Colonic mucosa (tissue), 4 donors: ENCODE measurements around the gene AP1AR. TPM values are rescaled to one million over a fixed set of nuclear protein-coding genes. Genes with fewer than 3 reads are reported as not detected.
"Not testable (repeated sequence)": the region's sequence is repeated elsewhere in the genome, so short reads cannot be mapped to it uniquely, and the experiment has no call there.

Source experiments
- DNase-seq: peaks from one replicate; pipeline ENCODE4 v3.0.0-alpha.2; 2020
- H3K27ac ChIP-seq: fragments of 200-600 bp; one replicate; pipeline ENCODE4 v1.8.0; 2021
- H3K27me3 ChIP-seq: fragments of 200-600 bp; one replicate; pipeline ENCODE4 v1.8.0; 2021
- H3K36me3 ChIP-seq: fragments of 200-600 bp; one replicate; pipeline ENCODE4 v1.8.0; 2021
- H3K4me1 ChIP-seq: fragments of 200-600 bp; one replicate; pipeline ENCODE4 v1.8.0; 2021; ENCODE audit warnings: mild to moderate bottlenecking
- H3K4me3 ChIP-seq: fragments of 200-600 bp; one replicate; pipeline ENCODE4 v1.8.0; 2021
- H3K9ac ChIP-seq, 2 donors: one replicate each; pipeline ENCODE4 v1.7.0; 2013; ENCODE audit warnings: control low read depth in 2 of 2, low read depth in 2 of 2, low read length in 2 of 2
- H3K9me3 ChIP-seq: fragments of 200-600 bp; one replicate; pipeline ENCODE4 v1.8.0; 2021
- intact Hi-C: fragments of 100-400 bp; cut with DNase I; formaldehyde crosslinking; loops from one replicate; pipeline ENCODE4 v1.14.1; 2022
- total RNA-seq, 2 donors: library from RNA; stranded (reverse); fragmentation: NEBNext Ultra II Directional in 1 of 2; extraction: Animal tissue kit (Norgen Biotek cat#: 25700) in 1 of 2; gene quantifications; one replicate each; pipeline ENCODE4 v1.2.1, GENCODE V29; 2021
- TF ChIP-seq, protein P1 (sequence below): fragments of 200-600 bp; IDR thresholded peaks from one replicate; pipeline ENCODE4 v1.8.0; 2022; ENCODE audit warnings: antibody characterized with exemption, mild to moderate bottlenecking
- donor health status: healthy.
- donor health status: DM: no; HTN: no; CAD: no.
- donor health status: DM: no; HTN: no; CAD: no.

The AP1AR gene
- total RNA-seq, 2 donors from 2014 or later: 27.9 to 42.4 TPM

DNA sequence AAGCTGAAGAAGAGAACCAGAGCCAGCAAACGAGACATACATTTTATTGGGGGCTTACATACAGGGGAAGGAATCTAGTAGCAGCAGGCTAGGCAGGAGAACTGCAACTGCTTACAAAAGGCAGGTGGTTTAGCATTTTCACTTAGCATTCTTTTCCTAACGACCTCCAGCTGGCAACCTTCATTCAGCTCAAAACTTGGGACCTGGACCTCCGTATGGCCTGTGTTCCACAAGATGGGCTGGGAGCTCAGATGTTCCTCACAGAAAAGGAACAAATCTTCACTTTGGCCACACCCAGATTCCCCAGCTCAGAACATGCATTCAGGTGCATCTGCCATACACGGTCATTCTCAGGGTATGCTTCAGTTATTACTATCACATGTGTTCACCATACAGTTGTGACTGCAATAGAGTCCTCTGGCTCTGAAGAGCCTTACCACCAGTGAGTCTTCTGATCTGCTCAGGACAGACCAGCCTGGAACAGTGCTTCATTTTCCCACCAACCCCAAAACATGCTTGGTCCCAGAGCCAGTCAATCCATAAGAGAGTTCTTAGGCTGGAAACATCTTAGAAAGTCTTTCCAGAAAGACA lies 29.6 kb upstream of the AP1AR start:
- Histone ChIP-seq H3K27me3 (no peaks in the 10 kb centered on the region), H3K4me3 (no peak overlapping the region), H3K36me3 (no peaks in the 10 kb centered on the region), H3K4me1 (no peaks in the 10 kb centered on the region), H3K9ac (no peak overlapping the region), H3K9me3 (no peaks in the 10 kb centered on the region), H3K27ac (no peak overlapping the region)
- intact Hi-C loops: no loop called here
- TF ChIP-seq, protein P1, sequence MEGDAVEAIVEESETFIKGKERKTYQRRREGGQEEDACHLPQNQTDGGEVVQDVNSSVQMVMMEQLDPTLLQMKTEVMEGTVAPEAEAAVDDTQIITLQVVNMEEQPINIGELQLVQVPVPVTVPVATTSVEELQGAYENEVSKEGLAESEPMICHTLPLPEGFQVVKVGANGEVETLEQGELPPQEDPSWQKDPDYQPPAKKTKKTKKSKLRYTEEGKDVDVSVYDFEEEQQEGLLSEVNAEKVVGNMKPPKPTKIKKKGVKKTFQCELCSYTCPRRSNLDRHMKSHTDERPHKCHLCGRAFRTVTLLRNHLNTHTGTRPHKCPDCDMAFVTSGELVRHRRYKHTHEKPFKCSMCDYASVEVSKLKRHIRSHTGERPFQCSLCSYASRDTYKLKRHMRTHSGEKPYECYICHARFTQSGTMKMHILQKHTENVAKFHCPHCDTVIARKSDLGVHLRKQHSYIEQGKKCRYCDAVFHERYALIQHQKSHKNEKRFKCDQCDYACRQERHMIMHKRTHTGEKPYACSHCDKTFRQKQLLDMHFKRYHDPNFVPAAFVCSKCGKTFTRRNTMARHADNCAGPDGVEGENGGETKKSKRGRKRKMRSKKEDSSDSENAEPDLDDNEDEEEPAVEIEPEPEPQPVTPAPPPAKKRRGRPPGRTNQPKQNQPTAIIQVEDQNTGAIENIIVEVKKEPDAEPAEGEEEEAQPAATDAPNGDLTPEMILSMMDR: no peak
- no peak for DNase-seq

DNA sequence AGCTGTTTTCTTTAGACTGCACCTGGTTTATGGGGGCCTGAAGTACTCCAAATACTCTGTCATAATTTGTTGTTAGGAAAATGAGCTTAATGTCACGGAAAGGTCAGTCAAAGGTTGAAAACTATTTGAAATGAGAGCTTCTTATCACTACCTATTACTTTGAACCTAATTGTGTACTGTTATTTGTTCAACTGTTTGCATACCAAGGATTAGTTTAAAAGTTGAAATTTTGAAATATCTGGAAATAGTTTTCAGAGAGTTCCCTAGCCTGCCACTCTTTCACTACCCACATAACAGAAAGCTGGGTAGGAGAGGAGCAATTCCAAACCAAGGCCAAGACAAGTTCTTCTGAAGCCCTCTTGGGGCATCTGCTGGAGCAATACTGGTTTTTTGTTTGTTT lies 28.0 kb upstream of the AP1AR start:
- Histone ChIP-seq H3K9ac (no peak overlapping the region), H3K27me3 (no peaks in the 10 kb centered on the region), H3K9me3 (no peaks in the 10 kb centered on the region), H3K4me1 (no peaks in the 10 kb centered on the region), H3K27ac (no peak overlapping the region), H3K36me3 (no peaks in the 10 kb centered on the region), H3K4me3 (no peak overlapping the region)
- TF ChIP-seq, protein P1: no peak
- intact Hi-C loops: no loop called here
- no peak for DNase-seq

DNA sequence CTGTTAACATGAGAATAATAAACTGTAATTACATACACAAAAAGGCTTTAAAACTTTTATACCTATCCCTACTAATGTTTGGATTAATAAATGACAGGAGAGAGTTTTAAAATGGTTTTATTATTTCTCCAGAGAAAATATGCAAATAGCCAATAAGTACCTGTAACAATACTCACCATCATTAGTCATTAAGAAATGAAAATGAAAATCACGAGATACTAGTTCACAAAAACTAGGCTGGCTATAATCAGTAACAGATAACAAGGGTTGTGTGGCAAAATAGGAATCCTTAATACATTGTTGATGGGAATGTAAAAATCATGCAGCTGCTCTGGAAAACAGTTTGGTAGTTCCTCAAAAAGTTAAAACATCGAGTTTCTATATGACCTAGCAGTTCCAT lies 25.2 kb upstream of the AP1AR start:
- Histone ChIP-seq H3K27me3 (no peaks in the 10 kb centered on the region), H3K9ac (no peak overlapping the region), H3K36me3 (no peaks in the 10 kb centered on the region), H3K4me3 (no peak overlapping the region), H3K9me3 (no peaks in the 10 kb centered on the region), H3K27ac (no peak overlapping the region), H3K4me1 (no peaks in the 10 kb centered on the region)
- TF ChIP-seq, protein P1: no peak
- intact Hi-C loops: no loop called here
- DNase-seq: no peak

DNA sequence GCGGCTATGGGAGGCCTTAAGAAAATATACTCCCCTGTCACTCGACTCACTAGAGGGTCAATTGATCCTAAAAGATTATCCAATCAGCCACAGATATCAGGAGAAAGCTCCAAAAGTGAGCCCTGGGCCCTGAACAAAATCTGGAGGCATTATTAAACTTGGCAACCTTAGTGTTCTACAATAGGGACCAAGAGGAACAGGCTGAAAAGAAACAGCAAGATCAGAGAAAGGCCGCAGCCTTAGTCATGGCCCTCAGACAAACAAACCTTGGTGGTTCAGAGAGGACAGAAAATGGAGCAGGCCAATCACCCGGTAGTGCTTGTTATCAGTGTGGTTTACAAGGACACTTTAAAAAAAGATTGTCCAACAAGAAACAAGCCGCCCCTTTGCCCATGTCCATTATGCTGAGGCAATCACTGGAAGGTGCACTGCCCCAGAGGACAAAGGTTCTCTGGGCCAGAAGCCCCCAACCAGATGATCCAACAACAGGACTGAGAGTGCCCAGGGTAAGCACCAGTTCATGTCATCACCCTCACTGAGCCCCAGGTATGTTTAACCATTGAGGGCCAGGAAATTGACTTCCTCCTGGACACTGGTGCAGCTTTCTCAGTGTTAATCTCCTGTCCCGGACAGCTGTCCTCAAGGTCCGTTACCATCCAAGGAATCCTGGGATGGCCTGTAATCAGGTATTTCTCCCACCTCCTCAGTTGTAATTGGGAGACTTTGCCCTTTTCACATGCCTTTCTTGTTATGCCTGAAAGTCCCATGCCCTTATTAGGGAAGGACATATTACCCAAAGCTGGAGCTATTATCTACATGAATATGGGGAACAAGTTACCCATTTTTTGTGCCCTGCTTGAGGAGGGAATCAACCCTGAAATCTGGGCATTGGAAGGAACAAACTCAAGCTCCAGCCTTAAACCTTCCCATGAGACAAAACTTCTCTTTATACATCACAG lies 23.2 kb upstream of the AP1AR start:
- H3K4me1 ChIP-seq, H3K36me3 ChIP-seq, H3K9me3 ChIP-seq, H3K27me3 ChIP-seq, DNase-seq, intact Hi-C loops, H3K27ac ChIP-seq, H3K9ac ChIP-seq, H3K4me3 ChIP-seq: not testable (repeated sequence)

DNA sequence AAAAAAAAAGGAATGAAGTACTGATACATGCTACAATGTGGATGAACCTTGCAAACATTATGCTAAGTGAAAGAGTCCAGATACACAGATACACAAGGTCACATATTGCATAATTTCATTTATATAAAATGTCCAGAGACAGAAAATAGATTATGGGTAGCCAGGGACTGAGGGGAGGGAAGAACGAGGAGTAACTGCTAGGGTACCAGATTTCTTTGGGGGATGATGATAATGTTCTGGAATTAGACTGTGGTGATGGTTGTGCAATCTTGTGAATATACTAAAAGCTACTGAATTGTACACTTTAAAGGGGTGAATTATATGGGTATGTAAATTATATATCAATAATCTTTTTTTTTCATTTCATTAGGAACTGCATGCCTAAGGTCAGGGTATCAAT lies 20.8 kb upstream of the AP1AR start:
- no peaks in the 10 kb centered on the region for H3K27me3 ChIP-seq
- H3K36me3 ChIP-seq: no peaks in the 10 kb centered on the region
- DNase-seq: no peak
- no peaks in the 10 kb centered on the region for H3K4me1 ChIP-seq
- H3K4me3 ChIP-seq: no peak overlapping the region
- TF ChIP-seq, protein P1: no peak
- H3K9me3 ChIP-seq: no peaks in the 10 kb centered on the region
- no peak overlapping the region for H3K27ac ChIP-seq
- intact Hi-C loops: no loop called here
- H3K9ac ChIP-seq: no peak overlapping the region

DNA sequence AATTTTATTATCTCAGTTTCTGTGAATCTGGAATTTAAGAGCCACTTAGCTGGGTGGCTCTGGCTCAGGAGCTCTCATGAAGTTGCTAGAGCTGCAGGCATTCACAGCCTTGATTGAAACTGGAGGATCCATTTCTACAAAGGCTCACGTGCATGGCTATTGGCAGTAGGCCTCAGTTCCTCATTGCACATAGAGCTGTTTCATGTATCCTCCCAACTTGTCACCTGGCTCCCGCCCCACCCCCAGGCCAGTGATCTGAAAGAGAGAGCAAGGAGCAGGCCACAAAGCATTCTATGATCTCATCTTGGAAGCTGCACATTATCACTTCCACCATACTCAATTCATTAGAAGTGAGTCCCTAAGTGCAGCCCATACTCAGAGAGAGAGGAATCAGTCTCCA lies 18.5 kb upstream of the AP1AR start:
- peak; percentile 47 for DNase-seq
- Histone ChIP-seq H3K9ac (no peak overlapping the region), H3K36me3 (no peaks in the 10 kb centered on the region), H3K9me3 (no peaks in the 10 kb centered on the region), H3K4me1 (no peaks in the 10 kb centered on the region), H3K27me3 (no peaks in the 10 kb centered on the region), H3K27ac (no peak overlapping the region), H3K4me3 (no peak overlapping the region)
- intact Hi-C loops: no loop called here
- TF ChIP-seq, protein P1: no peak
